MM.1S (cell line): ENCODE results near the gene DCUN1D5.

Experiments
- EZH2 ChIP-seq: fragments of 300-600 bp; sonication (generic); optimal IDR thresholded peaks from 2 replicates; pipeline ENCODE3; 2017; ENCODE audit warnings: low read depth, mild to moderate bottlenecking, antibody characterized with exemption, low read length, mixed read lengths
- EZH2phosphoT487 ChIP-seq: fragments of 300-600 bp; sonication (generic); IDR thresholded peaks from 2 replicates; pipeline ENCODE4 v1.6.1; 2018; ENCODE audit warnings: antibody characterized with exemption, low read length
- TF ChIP-seq, protein P1 (sequence below): fragments of 300-600 bp; sonication (generic); IDR thresholded peaks from 2 replicates; pipeline ENCODE4 v1.5.1; 2016; ENCODE audit warnings: antibody characterized with exemption, low read length, mixed read lengths

GRCh38 chr11:103029401-103029800 lies 62.6 kb downstream of the DCUN1D5 start:
- TF ChIP-seq, protein P1, sequence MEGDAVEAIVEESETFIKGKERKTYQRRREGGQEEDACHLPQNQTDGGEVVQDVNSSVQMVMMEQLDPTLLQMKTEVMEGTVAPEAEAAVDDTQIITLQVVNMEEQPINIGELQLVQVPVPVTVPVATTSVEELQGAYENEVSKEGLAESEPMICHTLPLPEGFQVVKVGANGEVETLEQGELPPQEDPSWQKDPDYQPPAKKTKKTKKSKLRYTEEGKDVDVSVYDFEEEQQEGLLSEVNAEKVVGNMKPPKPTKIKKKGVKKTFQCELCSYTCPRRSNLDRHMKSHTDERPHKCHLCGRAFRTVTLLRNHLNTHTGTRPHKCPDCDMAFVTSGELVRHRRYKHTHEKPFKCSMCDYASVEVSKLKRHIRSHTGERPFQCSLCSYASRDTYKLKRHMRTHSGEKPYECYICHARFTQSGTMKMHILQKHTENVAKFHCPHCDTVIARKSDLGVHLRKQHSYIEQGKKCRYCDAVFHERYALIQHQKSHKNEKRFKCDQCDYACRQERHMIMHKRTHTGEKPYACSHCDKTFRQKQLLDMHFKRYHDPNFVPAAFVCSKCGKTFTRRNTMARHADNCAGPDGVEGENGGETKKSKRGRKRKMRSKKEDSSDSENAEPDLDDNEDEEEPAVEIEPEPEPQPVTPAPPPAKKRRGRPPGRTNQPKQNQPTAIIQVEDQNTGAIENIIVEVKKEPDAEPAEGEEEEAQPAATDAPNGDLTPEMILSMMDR: no peak
- TF ChIP-seq EZH2 (no peak), EZH2phosphoT487 (no peak)
